Right cardiac atrium (tissue), 5 donors: ENCODE measurements around the gene ST6GAL2. TPM values are rescaled to one million over a fixed set of nuclear protein-coding genes. Genes with fewer than 3 reads are reported as not detected.

Source experiments
- ATAC-seq, 2 donors: fragments of 200-7000 bp; cut with Tn5 transposase; one replicate each; pipeline versions ENCODE4 v1.8.0 to v1.9.1; 2020; ENCODE audit warnings: moderate library complexity in 2 of 2, mild to moderate bottlenecking in 1 of 2
- DNase-seq, 3 donors: peaks; one replicate each; pipeline ENCODE4 v3.0.0-alpha.2; 2020
- H3K27ac ChIP-seq: one replicate; pipeline ENCODE4 v1.5.1; 2013; ENCODE audit warnings: mild to moderate bottlenecking, low read length, control low read depth, moderate library complexity
- H3K27me3 ChIP-seq: one replicate; pipeline ENCODE4 v1.6.1; 2013; ENCODE audit not compliant: control insufficient read depth, insufficient read depth
- H3K4me1 ChIP-seq: one replicate; pipeline ENCODE4 v1.6.1; 2013; ENCODE audit warnings: low read length; ENCODE audit not compliant: control insufficient read depth, insufficient read depth
- H3K4me3 ChIP-seq: one replicate; pipeline ENCODE4 v1.5.1; 2013; ENCODE audit warnings: low read length, control low read depth
- H3K9me3 ChIP-seq: one replicate; pipeline ENCODE4 v1.6.1; 2013; ENCODE audit warnings: low read length; ENCODE audit not compliant: control insufficient read depth
- WGBS: extraction: QIAGEN DNeasy Blood & Tissue Kit; methylation state at CpG from one replicate; pipeline ENCODE4 v1.1.7; 2013; 5-methylcytosine and 5-hydroxymethylcytosine counted together
- intact Hi-C, 4 donors: fragments of 100-400 bp; cut with DNase I; formaldehyde crosslinking; loops; one replicate each; pipeline versions ENCODE4 v1.11.0 to v1.14.0; 2022 to 2023
- polyA plus RNA-seq: library from polyadenylated mRNA; stranded (reverse); fragments of 200-250 nt; gene quantifications from one replicate; pipeline ENCODE4 v1.2.3, GENCODE V29; 2013
- total RNA-seq, 4 donors: library from RNA; stranded (reverse); fragmentation: NEBNext Ultra II Directional; extraction: Animal tissue kit (Norgen Biotek cat#: 25700); gene quantifications; one replicate each; pipeline ENCODE4 v1.2.1, GENCODE V29; 2021
- donor health status: healthy with polysubstance abuse.
- donor health status: DM: no; HTN: yes; CAD: no.
- donor health status: DM: no; HTN: no; CAD: no.
- donor health status: DM: no; HTN: yes; CAD: no; lungs with severe emphysema.
- donor health status: DM: yes; HTN: yes; CAD: no.

The ST6GAL2 gene
- total and polyA plus RNA-seq, 5 donors, result 0.29 to 1.1 (median 0.66) TPM

GRCh38 chr2:106812841-106813240 lies 73.1 kb downstream of the ST6GAL2 start:
- ATAC-seq, result no peak
- no peak for DNase-seq
- Histone ChIP-seq H3K27ac (no peak overlapping the region), H3K4me3 (no peak overlapping the region), H3K9me3 (no peaks in the 10 kb centered on the region), H3K4me1 (no peaks in the 10 kb centered on the region), H3K27me3 (no peaks in the 10 kb centered on the region)
- WGBS, result 62% methylated on average over 5 of the region's 5 CpGs
- intact Hi-C loops, result no loop called here

- Histone ChIP-seq H3K27ac (no peak overlapping the region), H3K9me3 (no peaks in the 10 kb centered on the region), H3K27me3 (no peaks in the 10 kb centered on the region), H3K4me1 (no peaks in the 10 kb centered on the region), H3K4me3 (no peak overlapping the region)
- WGBS, result 48% methylated on average over 4 of the region's 4 CpGs
- peak in 1 of 3 donors; percentile 72 for DNase-seq
- intact Hi-C loops, result no loop called here
- peak; percentile 87 to 95 for ATAC-seq
These were observed 73.6 kb downstream of the ST6GAL2 start for GRCh38 chr2:106812383-106812782.

- H3K27me3 ChIP-seq, result no peaks in the 10 kb centered on the region
- ATAC-seq (no peak), DNase-seq (no peak)
- 82% methylated on average over 2 of the region's 2 CpGs for WGBS
- intact Hi-C loops, result no loop called here
- H3K27ac ChIP-seq, result no peak overlapping the region
- H3K4me3 ChIP-seq, result no peak overlapping the region
- no peaks in the 10 kb centered on the region for H3K4me1 ChIP-seq
- no peaks in the 10 kb centered on the region for H3K9me3 ChIP-seq
These were observed 80.3 kb downstream of the ST6GAL2 start for GRCh38 chr2:106805716-106806115.

GRCh38 chr2:106804161-106804560 lies 81.8 kb downstream of the ST6GAL2 start:
- no peak for ATAC-seq
- WGBS, result 88% methylated on average over 1 of the region's 1 CpG
- intact Hi-C loops, result no loop called here

GRCh38 chr2:106800976-106801655 lies 84.9 kb downstream of the ST6GAL2 start:
- intact Hi-C loops, result no loop called here
- Histone ChIP-seq H3K9me3 (no peaks in the 10 kb centered on the region), H3K4me3 (no peak overlapping the region), H3K27me3 (no peaks in the 10 kb centered on the region), H3K4me1 (no peaks in the 10 kb centered on the region), H3K27ac (no peak overlapping the region)
- DNase-seq (no peak), ATAC-seq (no peak)
- WGBS, result 83% methylated on average over 10 of the region's 10 CpGs

More at GRCh38 chr2:106804161-106804560, 81.8 kb downstream of the ST6GAL2 start:
- Histone ChIP-seq H3K9me3 (no peaks in the 10 kb centered on the region), H3K4me3 (no peak overlapping the region), H3K4me1 (no peaks in the 10 kb centered on the region), H3K27ac (no peak overlapping the region), H3K27me3 (no peaks in the 10 kb centered on the region)
- no peak for DNase-seq

- 92% methylated on average over 4 of the region's 4 CpGs for WGBS
- intact Hi-C loops, result no loop called here
- no peaks in the 10 kb centered on the region for H3K4me1 ChIP-seq
- H3K4me3 ChIP-seq, result no peak overlapping the region
- no peak overlapping the region for H3K27ac ChIP-seq
- H3K9me3 ChIP-seq, result no peaks in the 10 kb centered on the region
- H3K27me3 ChIP-seq, result no peaks in the 10 kb centered on the region
- DNase-seq, result no peak
- no peak for ATAC-seq
These were observed 85.8 kb downstream of the ST6GAL2 start for GRCh38 chr2:106800180-106800579.

- Histone ChIP-seq H3K9me3 (no peaks in the 10 kb centered on the region), H3K4me3 (no peak overlapping the region), H3K4me1 (no peaks in the 10 kb centered on the region), H3K27ac (no peak overlapping the region), H3K27me3 (no peaks in the 10 kb centered on the region)
- 65% methylated on average over 5 of the region's 5 CpGs for WGBS
- DNase-seq (no peak), ATAC-seq (no peak)
- intact Hi-C loops, result no loop called here
These were observed 87.0 kb downstream of the ST6GAL2 start for GRCh38 chr2:106798826-106799552.

- Histone ChIP-seq H3K4me3 (no peak overlapping the region), H3K9me3 (no peaks in the 10 kb centered on the region), H3K27ac (no peak overlapping the region), H3K27me3 (no peaks in the 10 kb centered on the region), H3K4me1 (no peaks in the 10 kb centered on the region)
- 84% methylated on average over 5 of the region's 5 CpGs for WGBS
- intact Hi-C loops, result no loop called here
- DNase-seq (no peak), ATAC-seq (no peak)
These were observed 88.5 kb downstream of the ST6GAL2 start for GRCh38 chr2:106797494-106797893.

GRCh38 chr2:106792671-106793070 lies 93.3 kb downstream of the ST6GAL2 start:
- Histone ChIP-seq H3K4me3 (no peak overlapping the region), H3K4me1 (no peaks in the 10 kb centered on the region), H3K9me3 (no peaks in the 10 kb centered on the region), H3K27me3 (no peaks in the 10 kb centered on the region), H3K27ac (no peak overlapping the region)
- 78% methylated on average over 2 of the region's 2 CpGs for WGBS
- intact Hi-C loops, result no loop called here
- ATAC-seq (no peak), DNase-seq (no peak)

- ATAC-seq (no peak), DNase-seq (no peak)
- H3K27ac ChIP-seq, result no peak overlapping the region
- no peaks in the 10 kb centered on the region for H3K4me1 ChIP-seq
- no peak overlapping the region for H3K4me3 ChIP-seq
- intact Hi-C loops, result no loop called here
- H3K9me3 ChIP-seq, result no peaks in the 10 kb centered on the region
- 82% methylated on average over 6 of the region's 6 CpGs for WGBS
- no peaks in the 10 kb centered on the region for H3K27me3 ChIP-seq
These were observed 96.8 kb downstream of the ST6GAL2 start for GRCh38 chr2:106789185-106789584.

- Histone ChIP-seq H3K27ac (no peak overlapping the region), H3K4me3 (no peak overlapping the region), H3K27me3 (no peaks in the 10 kb centered on the region), H3K9me3 (no peaks in the 10 kb centered on the region), H3K4me1 (peaks cover 2% of the 10 kb centered on the region)
- DNase-seq, result no peak
- intact Hi-C loops, result no loop called here
- 67% methylated on average over 3 of the region's 3 CpGs for WGBS
- peak; percentile 11 to 81 for ATAC-seq
These were observed 103.3 kb downstream of the ST6GAL2 start for GRCh38 chr2:106782681-106783080.
